ENCODE results near the gene AHNAK2.
"Not testable (repeated sequence)": the region's sequence is repeated elsewhere in the genome, so short reads cannot be mapped to it uniquely, and the experiment has no call there.

- TF ChIP-seq CTCF, POLR2A (IDR thresholded peaks at IDR 0.05): not testable (repeated sequence)
These were observed 28.7 kb downstream of the AHNAK2 start for GRCh38 chr14:104949406-104949955.

All from body of pancreas (tissue), 4 donors.